ENCODE data around the gene HOXB3.

DNA sequence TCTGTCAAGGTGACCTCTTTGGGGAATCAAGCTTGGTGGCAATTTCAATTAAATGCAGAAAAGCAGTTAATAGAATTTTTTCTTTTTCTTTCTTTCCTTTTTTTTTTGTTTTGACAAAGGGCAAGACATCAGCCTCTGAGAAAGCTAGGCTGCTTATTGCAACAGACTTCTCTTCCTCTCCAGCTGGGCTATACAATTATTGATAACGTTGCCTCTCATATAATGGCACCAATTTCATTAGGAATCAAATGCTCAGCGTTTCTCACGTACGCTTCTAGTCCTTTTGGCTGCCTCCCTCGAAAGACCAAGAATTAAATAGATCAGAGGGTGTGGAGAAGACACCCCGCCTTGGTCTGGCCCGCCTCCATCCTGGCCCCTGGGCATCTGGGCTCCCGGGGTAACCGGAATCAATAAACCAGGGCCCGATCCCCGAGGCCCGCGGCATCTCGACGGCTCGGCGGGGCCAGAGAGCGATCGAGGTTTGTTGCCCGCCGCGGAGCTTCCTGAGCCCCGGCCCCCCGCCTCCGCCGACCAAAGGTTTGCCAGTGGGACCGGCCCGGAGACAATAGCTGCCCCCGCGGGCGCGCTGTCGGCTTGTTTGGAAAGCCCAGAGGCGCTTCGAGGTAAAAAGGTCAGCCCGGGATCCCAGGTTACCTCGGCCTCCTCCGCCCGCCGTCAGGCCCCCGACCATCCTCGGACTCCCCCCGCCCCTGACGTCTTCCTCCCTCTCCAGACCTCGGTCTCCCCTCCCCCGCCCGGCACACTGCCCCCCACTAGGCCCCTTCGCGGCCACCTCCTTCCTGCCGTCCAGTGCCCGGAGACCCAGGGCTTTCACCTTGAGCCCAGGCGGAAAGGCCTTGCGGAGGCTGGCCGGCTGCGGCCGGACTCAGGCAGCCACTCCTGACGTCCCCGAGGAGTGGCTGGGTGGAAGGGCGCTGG is 63.2 kb downstream of the HOXB3 start:
- TF ChIP-seq, protein P1, sequence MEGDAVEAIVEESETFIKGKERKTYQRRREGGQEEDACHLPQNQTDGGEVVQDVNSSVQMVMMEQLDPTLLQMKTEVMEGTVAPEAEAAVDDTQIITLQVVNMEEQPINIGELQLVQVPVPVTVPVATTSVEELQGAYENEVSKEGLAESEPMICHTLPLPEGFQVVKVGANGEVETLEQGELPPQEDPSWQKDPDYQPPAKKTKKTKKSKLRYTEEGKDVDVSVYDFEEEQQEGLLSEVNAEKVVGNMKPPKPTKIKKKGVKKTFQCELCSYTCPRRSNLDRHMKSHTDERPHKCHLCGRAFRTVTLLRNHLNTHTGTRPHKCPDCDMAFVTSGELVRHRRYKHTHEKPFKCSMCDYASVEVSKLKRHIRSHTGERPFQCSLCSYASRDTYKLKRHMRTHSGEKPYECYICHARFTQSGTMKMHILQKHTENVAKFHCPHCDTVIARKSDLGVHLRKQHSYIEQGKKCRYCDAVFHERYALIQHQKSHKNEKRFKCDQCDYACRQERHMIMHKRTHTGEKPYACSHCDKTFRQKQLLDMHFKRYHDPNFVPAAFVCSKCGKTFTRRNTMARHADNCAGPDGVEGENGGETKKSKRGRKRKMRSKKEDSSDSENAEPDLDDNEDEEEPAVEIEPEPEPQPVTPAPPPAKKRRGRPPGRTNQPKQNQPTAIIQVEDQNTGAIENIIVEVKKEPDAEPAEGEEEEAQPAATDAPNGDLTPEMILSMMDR (IDR thresholded peaks at IDR 0.05) = no peak
- TF ChIP-seq POLR2A (IDR thresholded peaks at IDR 0.05) = no peak

Data from transverse colon (tissue), 3 donors.